ENCODE data around the gene ZBTB46.
"Not testable (repeated sequence)": the region's sequence is repeated elsewhere in the genome, so short reads cannot be mapped to it uniquely, and the experiment has no call there.

Gene ZBTB46

DNA sequence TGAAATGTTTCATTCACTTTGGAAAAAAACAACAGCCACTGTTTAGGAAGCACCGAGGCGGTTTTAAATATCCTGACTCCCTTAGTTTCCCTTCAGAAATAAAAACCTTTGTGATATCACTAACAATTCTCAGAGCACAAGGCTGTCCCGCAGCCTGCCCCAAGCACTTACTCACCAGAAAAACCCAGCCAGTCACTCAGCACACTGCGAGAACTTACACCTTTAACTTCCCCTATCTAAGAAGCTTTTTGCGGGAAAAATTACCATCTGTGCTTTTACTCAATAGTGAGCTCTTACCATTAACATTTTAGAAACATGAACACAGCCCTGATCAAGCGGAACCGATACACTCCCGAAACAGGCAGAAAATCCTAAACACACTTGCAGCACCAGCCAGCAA lies 9.3 kb downstream of the ZBTB46 start:
- in situ Hi-C loops (cut with HindIII; ENCODE audit: low sequenced_read_pairs), result no loop called here

DNA sequence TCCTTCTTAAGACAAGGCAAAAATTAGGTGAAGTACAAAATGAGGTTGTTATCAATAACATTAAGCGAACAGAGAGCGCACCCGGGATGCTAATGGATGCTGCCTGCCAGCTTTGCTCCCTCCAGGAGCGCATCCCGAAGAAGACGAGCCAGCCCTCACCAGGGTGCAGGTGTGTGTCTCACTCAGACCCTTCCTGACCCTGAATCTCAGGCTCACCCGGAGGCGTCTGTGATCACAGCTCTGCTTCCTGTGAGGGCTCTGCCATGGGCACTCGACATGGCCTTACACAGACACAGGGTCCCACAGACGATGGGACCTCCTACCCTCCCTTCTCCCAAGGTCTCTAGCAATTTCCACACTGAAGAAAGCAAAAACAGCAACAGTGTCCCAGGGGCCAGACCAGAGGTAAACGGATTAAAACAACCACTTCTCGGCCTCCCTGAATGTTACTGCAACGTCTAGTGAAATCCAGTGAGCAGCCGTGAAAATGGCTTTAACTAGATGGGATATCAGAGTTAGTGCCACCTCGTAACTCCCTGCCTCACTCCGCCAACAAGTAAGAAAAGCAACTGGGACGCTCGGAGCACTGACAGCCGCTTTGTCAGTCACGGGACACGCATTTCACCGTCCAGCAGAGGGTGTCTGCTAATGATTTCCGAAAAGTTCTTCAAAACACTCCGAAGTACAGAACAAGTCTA lies 11.7 kb downstream of the ZBTB46 start:
- in situ Hi-C loops (cut with HindIII; ENCODE audit: low sequenced_read_pairs), result no loop called here

DNA sequence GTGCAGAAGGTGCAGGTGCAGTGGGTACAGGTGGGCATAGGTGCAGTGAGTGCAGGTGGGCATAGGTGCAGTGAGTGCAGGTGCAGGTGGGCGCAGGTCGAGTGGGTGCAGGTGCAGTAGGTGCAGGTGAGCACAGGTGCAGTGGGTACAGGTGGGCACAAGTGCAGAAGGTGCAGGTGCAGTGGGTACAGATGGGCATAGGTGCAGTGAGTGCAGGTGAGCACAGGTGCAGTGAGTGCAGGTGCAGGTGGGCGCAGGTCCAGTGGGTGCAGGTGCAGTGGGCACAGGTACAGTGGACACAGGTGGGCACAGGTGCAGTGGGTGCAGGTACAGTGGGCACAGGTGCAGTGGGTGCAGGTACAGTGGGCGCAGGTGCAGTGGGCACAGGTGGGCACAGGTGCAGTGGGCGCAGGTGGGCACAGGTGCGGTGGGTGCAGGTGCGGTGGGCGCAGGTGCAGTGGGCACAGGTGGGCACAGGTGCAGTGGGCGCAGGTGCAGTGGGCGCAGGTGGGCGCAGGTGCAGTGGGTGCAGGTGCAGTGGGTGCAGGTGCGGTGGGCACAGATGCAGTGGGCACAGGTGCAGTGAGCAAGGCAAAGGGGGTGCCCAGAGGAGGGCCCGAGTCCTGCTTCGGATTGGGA lies 15.3 kb downstream of the ZBTB46 start:
- in situ Hi-C loops (cut with HindIII; ENCODE audit: low sequenced_read_pairs), result no loop called here

DNA sequence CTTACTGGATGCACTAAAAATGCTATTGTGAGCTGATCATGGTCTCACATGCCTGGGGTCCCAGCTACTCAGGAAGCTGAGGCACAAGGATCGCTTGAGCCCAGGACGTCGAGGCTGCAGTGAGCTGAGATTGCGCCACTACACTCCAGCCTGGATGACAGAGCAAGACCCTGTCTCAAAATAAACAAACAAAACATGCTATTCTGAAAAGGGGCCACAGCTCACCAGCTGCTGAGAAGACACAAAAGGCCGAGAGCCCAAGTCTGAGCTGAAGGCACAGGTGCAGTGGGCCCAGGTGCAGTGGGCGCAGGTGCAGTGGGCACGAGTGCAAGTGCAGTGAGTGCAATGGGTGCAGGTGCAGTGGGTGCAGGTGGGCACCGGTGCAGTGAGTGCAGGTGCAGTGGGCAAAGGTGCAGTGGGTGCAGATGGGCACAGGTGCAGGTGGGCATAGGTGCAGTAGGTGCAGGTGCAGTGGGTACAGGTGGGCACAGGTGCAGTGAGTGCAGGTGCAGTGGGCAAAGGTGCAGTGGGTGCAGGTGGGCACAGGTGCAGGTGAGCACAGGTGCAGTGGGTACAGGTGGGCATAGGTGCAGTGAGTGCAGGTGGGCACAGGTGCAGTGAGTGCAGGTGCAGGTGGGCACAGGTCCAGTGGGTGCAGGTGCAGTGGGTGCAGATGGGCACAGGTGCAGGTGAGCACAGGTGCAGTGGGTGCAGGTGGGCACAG lies 16.0 kb downstream of the ZBTB46 start:
- in situ Hi-C loops (cut with HindIII; ENCODE audit: low sequenced_read_pairs), result no loop called here

DNA sequence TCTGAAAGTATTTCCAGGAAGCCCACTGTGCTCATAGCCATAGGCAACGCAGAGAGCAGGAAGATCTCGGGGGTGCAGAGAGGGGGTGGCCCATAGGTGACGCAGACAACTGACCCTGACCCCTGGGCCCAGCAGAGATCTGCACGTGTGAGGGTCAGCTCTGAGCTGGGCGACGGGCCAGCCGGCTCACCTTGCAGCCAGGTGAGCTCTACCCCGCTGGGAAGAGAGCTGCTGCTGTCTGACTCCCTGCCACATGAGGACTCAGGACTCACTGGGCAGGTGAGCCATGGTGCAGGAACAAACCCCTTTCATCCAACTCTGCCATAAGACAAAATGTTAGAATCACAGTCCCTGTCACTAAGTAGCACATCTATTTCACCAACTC lies 19.6 kb downstream of the ZBTB46 start:
- in situ Hi-C loops (cut with HindIII; ENCODE audit: low sequenced_read_pairs), result no loop called here

DNA sequence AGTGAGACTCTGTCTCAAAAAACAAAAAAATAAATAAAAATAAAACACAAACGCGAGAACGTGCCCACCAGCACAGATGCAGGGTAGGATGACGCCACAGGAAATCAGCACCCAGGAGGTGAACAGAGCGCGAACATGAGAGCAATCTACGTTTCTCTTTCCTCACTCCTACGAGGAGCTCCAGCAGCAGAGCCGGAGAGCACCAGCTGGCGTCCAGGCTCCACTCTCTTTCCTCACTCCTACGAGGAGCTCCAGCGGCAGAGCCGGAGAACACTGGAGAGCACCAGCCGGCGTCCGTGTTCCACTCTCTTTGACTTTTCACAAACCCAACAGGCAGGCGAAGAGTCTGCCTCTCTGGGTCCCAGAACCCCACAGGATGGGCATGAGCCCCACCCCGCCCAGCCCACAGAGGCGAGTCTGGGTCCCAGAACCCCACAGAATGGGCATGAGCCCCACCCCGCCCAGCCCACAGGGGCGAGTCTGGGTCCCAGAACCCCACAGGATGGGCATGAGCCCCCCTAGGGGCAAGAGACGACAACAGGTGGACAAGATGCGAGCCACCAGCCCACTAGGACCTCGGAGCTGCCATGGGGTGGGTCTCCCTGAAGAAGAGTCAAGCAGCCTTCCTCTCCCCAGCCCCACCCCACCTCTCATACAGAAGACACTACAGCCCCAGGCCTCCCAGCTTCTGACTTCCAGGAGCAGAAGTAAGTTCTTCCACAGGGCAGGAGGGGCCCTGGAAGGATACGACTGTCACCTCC lies 20.2 kb downstream of the ZBTB46 start:
- in situ Hi-C loops (cut with HindIII; ENCODE audit: low sequenced_read_pairs), result no loop called here

DNA sequence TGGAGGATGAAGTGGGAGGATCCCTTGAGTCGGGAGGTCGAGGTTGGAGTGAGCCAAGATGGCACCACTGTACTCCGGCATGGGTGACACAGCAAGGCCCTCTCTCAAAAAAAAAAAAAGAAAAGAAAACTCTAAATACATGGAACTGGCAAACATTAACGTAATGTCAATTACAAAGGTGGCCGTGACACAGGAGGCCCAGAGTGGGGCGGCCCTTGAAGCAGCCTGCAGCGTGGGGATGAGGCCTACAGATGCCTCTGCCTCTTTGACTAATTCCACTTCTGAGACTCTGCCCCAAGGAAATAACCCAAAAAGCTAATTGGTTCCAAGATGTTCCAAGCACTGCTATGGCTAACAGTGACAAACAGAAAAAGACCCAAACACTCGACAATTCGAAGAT lies 21.2 kb downstream of the ZBTB46 start:
- in situ Hi-C loops (cut with HindIII; ENCODE audit: low sequenced_read_pairs), result no loop called here

DNA sequence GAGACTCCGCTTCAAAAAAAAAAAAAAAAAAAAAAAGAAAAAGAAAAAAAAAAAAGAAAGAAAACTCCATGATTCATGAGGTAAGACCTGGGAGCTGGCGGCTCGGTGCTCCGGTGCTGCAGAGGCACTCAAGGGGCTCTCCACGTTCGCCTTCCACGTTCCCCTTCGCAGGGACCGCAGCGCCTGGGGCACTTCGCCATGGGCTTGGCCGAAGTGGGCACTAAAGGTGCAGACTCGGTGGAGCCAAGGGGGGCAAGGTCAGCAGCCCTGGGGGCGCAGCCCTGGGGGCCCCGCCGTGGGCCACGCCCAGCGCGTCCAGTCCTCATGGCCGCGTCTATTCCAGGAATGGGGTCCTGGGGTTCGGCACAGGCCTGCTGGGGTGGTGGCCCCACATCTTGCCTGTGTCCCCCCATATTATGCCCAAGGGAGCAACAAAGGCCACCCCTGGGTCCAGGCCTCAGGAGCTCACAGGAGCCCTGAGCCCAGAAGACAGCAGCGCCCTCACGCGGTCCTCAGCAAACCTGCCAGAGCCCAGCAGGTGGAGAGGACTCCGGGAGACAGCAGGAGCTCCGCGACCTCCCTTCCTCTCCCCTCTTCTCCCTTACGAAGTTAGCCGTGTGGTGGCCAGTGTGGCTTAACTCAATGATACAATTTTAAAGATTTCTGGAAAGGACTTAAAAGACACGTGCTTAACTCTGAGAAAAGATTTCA lies 21.9 kb downstream of the ZBTB46 start:
- in situ Hi-C loops (cut with HindIII; ENCODE audit: low sequenced_read_pairs), result no loop called here

DNA sequence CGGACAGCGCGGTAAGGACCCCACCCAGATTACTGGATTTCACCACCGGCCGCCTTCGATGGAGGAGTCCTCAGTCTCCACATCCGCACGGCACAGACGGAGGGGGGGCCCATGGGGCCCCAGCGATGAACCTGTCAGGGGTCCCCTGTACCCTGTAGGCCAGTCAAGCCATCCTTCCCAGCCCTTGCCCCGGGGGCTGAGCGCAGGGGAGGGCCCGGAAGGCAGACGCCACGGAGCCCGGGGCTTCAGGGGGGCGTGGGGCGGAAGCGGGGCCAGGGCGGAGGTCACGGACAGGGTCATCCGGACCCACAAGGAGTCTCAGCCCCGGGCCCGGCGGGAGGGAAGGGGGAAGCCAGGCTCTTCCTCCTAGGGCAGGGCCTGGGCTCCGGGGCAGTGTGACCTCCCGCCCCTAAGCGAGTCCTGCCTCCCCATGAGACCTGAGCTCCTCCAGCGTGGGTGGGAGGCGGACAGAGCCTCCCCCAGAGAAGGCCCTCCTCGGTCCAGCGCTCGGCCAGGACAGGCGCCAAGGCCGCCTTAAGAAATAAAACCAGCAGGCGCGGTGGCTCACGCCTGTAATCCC lies 22.8 kb downstream of the ZBTB46 start:
- in situ Hi-C loops (cut with HindIII; ENCODE audit: low sequenced_read_pairs), result no loop called here

DNA sequence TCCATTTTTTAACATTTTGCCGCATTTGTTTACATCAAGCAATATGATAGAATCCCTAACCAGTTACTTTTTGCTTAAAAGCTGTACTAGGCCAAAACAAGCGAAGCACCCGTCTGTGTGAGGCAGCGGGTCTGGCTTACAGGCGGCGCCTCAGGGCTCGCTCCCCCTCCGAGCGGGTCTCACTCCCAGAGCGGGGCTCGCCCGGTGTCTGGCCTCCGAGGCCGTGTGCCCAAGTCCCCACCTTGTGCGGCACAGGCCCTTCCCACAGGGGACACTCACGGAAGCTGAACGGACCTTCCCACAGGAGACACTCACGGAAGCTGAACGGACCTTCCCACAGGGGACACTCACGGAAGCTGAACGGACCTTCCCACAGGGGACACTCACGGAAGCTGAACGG lies 23.4 kb downstream of the ZBTB46 start:
- in situ Hi-C loops (cut with HindIII; ENCODE audit: low sequenced_read_pairs), result no loop called here

DNA sequence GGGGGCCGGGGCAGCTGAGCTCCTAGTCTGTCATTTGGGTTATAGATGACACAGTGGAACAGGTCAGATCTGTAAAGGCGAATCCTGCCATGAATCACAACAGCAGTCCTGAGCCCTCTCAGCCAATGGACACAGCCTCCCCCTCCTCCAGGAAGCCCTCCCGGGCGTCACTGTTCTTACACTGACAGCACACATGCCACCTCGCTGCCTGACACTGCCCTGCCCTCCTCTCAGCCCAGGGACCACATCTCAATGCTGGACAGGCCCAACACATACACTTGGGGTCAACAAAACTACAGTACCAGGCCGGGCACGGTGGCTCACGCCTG lies 26.8 kb downstream of the ZBTB46 start:
- in situ Hi-C loops (cut with HindIII; ENCODE audit: low sequenced_read_pairs), result no loop called here

DNA sequence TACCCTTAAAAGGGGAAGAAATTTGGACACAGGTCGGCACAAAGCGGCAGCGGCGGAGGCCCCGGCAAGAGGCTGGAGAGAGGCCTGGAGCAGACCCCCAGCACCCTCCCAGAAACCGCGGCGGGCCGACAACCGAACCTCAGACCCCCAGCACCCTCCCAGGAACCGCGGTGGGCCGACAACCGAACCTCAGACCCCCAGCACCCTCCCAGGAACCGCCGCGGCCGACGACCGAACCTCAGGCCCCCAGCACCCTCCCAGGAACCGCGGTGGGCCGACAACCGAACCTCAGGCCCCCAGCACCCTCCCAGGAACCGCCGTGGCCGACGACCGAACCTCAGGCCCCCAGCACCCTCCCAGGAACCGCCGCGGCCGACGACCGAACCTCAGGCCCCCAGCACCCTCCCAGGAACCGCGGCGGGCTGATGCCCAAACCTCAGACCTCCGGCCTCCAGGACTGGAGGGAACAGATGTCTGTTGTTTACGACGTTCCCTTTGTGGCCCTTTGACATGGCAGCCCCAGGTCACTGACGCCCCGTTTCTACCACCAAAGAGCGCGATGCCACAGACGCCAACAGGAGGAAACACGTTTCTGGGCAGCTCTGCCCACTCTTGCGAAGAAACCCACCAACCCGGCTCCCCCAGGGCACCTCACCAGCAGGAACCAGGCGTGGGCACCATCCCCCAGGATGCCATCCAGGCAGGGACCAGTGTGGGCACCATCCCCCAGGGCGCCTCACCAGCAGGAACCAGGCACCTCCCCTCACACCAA lies 28.4 kb downstream of the ZBTB46 start:
- in situ Hi-C loops (cut with HindIII; ENCODE audit: low sequenced_read_pairs), result no loop called here

DNA sequence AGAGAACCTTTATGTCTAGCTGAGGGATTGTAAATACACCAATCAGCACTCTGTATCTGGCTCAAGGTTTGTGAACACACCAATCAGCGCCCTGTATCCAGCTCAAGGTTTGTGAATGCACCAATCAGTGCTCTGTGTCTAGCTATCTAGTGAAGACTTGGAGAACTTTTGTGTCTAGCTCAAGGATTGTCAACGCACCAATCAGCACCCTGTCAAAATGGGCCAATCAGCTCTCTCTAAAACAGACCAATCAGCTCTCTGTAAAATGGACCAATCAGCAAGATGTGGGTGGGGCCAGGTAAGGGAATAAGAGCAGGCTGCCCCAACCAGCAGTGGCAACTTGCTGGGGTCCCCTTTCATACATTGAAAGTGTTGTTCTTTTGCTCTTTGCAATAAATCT lies 29.9 kb downstream of the ZBTB46 start:
- in situ Hi-C loops (cut with HindIII; ENCODE audit: low sequenced_read_pairs), result not testable (repeated sequence)

DNA sequence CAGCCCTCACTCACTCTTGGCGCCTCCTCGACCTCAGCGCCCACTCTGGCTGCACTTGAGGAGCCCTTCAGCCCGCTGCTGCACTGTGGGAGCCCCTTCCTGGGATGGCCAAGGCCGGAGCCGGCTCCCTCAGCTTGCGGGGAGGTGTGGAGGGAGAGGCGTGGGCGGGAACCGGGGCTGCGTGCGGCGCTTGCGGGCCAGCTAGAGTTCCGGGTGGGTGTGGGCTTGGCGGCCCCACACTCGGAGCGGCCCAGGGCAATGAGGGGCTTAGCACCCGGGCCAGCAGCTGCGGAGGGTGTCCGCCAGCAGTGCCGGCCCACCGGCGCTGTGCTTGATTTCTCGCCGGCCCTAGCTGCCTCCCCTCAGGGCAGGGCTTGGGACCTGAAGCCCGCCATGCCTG lies 30.7 kb downstream of the ZBTB46 start:
- in situ Hi-C loops (cut with HindIII; ENCODE audit: low sequenced_read_pairs), result not testable (repeated sequence)

DNA sequence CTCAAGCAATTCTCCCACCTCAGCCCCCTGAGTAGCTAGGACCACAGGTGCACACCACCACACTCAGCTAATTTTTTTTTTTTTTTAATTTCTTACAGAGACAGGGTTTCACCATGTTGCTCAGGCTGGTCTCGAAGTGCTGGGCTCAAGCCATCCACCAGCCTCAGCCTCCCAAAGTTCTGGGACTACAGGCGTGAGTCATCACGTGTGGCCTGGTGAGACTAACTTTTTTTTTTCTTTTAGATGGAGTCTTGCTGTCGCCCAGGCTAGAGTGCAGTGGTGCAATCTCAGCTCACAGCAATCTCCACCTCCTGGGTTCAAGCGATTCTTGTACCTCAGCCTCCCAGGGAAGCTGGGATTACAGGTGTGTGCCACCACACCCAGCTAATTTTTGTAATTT lies 31.9 kb downstream of the ZBTB46 start:
- in situ Hi-C loops (cut with HindIII; ENCODE audit: low sequenced_read_pairs), result not testable (repeated sequence)

DNA sequence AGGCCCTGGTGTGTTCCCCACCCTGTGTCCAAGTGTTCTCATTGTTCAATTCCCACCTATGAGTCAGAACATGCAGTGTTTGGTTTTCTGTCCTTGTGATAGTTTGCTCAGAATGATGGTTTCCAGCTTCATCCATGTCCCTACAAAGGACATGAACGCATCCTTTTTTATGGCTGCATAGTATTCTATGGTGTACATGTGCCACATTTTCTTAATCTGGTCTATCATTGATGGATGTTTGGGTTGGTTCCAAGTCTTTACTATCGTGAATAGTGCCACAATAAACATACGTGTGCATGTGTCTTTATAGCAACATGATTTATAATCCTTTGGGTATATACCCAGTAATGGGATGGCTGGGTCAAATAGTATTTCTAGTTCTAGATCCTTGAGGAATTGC lies 33.9 kb downstream of the ZBTB46 start:
- in situ Hi-C loops (cut with HindIII; ENCODE audit: low sequenced_read_pairs), result not testable (repeated sequence)

DNA sequence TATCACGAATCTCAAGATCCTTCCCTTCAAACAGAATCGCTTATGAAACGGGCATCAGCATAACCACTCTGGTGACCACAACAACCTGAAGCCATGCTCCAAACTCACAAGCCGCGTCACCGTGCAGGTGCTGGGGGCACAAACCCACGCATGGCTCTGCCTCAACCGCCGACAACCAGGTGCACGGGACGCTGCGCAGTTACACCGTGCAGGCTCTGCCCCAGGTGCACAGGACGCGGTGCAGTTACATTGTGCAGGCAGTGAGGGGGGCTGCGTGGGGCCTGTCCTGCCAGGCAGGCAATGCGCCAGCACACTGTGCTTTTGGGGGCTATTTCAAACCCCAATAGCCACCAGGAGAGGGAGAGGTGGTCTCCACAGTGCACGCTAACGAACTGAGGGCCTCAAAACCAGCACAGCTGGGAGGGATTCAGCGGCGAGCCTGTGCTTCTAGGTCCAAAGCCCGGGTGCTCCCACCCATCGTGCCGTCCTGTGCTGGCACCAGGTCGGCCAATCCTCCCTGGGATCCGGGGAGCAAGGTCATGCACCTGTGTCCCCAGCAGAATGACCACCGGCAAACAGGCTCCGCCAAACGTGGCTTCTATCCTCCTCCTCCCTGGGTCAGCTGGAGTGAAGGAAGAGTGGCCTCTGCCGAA lies 35.8 kb downstream of the ZBTB46 start:
- in situ Hi-C loops (cut with HindIII; ENCODE audit: low sequenced_read_pairs), result no loop called here

DNA sequence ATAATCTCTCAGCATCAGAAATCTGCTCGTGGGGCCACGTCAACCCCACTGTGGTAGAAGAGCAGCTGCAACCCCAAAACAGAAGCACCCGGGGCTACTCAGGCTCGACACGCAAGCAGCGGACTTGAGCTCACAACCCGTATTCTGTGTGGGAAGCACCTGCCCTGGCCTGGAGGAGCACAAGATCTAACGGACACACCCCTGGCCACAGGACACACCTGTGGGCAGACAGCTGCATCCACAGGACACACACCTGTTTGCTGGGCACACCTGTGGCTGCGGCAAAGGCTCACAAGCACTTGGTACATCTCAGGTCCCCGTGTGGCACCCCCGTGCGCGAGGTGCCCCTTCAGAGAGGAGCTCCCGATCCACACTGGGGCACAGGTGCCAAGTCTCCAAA lies 36.5 kb downstream of the ZBTB46 start:
- in situ Hi-C loops (cut with HindIII; ENCODE audit: low sequenced_read_pairs), result no loop called here

DNA sequence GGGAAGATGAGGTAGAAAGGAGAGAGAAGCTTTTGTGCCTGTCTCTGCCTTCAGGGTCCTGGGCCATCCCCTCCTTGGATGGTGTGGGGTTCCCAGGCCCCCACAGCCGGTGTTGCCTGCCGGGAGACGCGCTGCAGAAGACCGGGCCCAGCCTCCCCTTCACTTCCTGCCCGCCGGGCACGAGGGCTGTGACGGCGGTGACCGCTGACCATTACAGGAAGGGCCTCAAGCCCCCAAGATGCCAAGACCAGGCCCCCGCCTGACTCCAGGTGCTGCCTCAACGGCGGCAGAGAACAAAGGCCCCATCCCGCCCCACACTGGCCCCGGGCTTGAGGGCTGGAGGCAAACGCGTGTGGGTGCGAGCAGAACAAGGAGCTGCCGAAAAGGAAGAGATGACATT lies 38.2 kb downstream of the ZBTB46 start:
- in situ Hi-C loops (cut with HindIII; ENCODE audit: low sequenced_read_pairs), result no loop called here
